Panc1 (cell line): ENCODE measurements around the gene TEPSIN. TPM values are rescaled to one million over a fixed set of nuclear protein-coding genes. Genes with fewer than 3 reads are reported as not detected.

Experiments used
- ATAC-seq: fragments of 200-7000 bp; cut with Tn5 transposase; 2 replicates; pipeline ENCODE4 v1.9.1; 2020; ENCODE audit warnings: mild to moderate bottlenecking, moderate library complexity
- BruUV-seq: library from RNA; stranded (reverse); fragments of 400-500 nt; replicated peaks from 2 replicates; lab custom pipeline; 2021; lab: Mats Ljungman, UMichigan
- CTCF ChIA-PET: fragments of 300-600 bp; sonication (Branson Sonifier 250); formaldehyde crosslinking; loops from one replicate; lab custom pipeline; 2022; ENCODE audit warnings: antibody characterized with exemption; lab: Charles Lee
- POLR2A ChIA-PET: fragments of 300-600 bp; sonication (Branson Sonifier 250); formaldehyde crosslinking; loops from one replicate; lab custom pipeline; 2022; ENCODE audit warnings: antibody characterized with exemption; lab: Charles Lee
- DNase-seq: peaks from one replicate; pipeline ENCODE4 v3.0.0-alpha.2; 2010; ENCODE audit warnings: low read depth, low spot score
- H3K27ac ChIP-seq: 2 replicates; pipeline ENCODE4 v1.5.1; 2011; ENCODE audit warnings: mild to moderate bottlenecking, low read length, inconsistent platforms
- H3K27me3 ChIP-seq: fragments of 200-500 bp; sonication (Bioruptor generic); 2 replicates; pipeline ENCODE4 v1.6.0; 2014; ENCODE audit warnings: low read length, inconsistent platforms; ENCODE audit not compliant: control insufficient read depth, insufficient read depth
- H3K36me3 ChIP-seq: fragments of 200-500 bp; sonication (Bioruptor generic); 2 replicates; pipeline ENCODE4 v1.5.1; 2014; ENCODE audit warnings: inconsistent platforms, mild to moderate bottlenecking, low read length, moderate library complexity; ENCODE audit not compliant: control insufficient read depth, insufficient read depth
- H3K4me1 ChIP-seq: 2 replicates; pipeline ENCODE4 v1.5.1; 2011; ENCODE audit warnings: inconsistent platforms, mild to moderate bottlenecking, low read length, moderate library complexity; ENCODE audit not compliant: control insufficient read depth, insufficient read depth
- H3K4me3 ChIP-seq, 2 experiments: 2 replicates each; pipeline ENCODE4 v1.5.1; 2011 to 2012; ENCODE audit warnings: low read depth in 2 of 2, low read length in 2 of 2, mild to moderate bottlenecking in 2 of 2, inconsistent platforms in 1 of 2, moderate library complexity in 1 of 2
- H3K9me3 ChIP-seq: fragments of 200-500 bp; sonication (Bioruptor generic); 2 replicates; pipeline ENCODE4 v1.5.1; 2014; ENCODE audit warnings: low read depth, mild to moderate bottlenecking, inconsistent platforms, low read length, moderate library complexity; ENCODE audit not compliant: control insufficient read depth, insufficient read depth
- POLR2AphosphoS5 ChIP-seq: IDR thresholded peaks from 2 replicates; pipeline ENCODE4 v1.6.1; 2012; ENCODE audit warnings: mild to moderate bottlenecking, low read depth, low read length, moderate library complexity
- SIN3A ChIP-seq: IDR thresholded peaks from 2 replicates; pipeline ENCODE4 v1.6.1; 2012; ENCODE audit warnings: low read depth, mild to moderate bottlenecking, low read length, moderate library complexity, borderline replicate concordance; ENCODE audit not compliant: insufficient read depth
- TCF7L2 ChIP-seq: IDR thresholded peaks from 2 replicates; pipeline ENCODE4 v1.6.1; 2011; ENCODE audit warnings: mild to moderate bottlenecking, low read depth, low read length, inconsistent platforms
- in situ Hi-C: cut with HindIII; loops from 2 replicates; pipeline ENCODE4 v1.10.0; 2016; ENCODE audit warnings: low sequenced_read_pairs, low pct_unique_long_range_greater_than_20kb
- intact Hi-C: fragments of 100-400 bp; cut with micrococcal nuclease; formaldehyde crosslinking; loops from one replicate; pipeline ENCODE4 v1.10.0; 2022; ENCODE audit not compliant: unreplicated experiment
- total RNA-seq: library from RNA; stranded (reverse); gene quantifications from one replicate; pipeline ENCODE4 v1.2.1, GENCODE V29; 2021; ENCODE audit not compliant: unreplicated experiment
- TF ChIP-seq, protein P1 (sequence below): fragments of 450-650 bp; IDR thresholded peaks from 2 replicates; pipeline ENCODE4 v1.5.1; 2017; ENCODE audit warnings: mild to moderate bottlenecking
- TF ChIP-seq, protein P2 (sequence below), 2 experiments: IDR thresholded peaks; 2 replicates each; pipeline ENCODE4 v1.6.1; 2011 to 2012; ENCODE audit warnings: low read depth in 2 of 2, control low read depth in 1 of 2, low read length in 1 of 2, mild to moderate bottlenecking in 1 of 2, moderate library complexity in 1 of 2; ENCODE audit not compliant: insufficient read depth in 1 of 2

The TEPSIN gene
- total RNA-seq, 1 experiment from 2014 or later, result 44.9 TPM

DNA sequence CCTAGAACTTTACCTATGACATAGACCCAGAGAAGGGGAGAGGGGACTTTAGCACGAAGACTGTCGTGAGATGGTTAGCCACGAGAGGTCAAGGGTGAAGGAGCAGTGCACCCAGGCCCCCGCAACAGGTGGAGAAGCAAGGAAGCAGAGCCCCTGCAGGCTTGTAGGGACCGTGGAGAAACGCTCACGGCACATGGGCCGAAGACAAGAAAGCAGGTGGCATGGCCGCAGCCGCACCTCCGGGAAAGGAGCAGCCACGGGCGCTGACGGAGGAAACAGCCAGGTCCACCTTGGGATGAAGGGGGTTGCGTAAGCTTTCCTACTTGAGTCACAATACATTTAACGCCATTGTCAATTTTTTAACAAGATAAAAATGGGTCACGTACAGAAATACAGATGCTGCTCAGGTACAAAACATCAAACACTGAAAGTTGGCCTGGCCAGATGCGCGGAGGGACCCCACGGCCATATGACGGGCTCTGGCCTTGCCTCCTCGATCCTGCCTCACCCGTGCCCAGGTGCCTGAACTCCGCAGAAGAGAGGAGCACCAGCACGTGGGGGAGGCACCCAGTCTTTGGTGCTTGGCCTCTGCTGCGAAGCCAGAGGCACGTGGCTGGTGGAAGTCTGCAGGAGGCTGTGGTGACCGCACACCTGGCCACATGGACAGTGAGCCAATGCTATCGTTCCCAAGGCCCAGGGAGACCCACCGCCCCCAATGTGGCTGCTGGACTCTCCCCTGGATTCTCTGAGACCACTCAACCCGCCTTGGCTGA, 35.0 kb upstream of the TEPSIN start:
- H3K4me1 ChIP-seq, result no peaks in the 10 kb centered on the region
- in situ Hi-C loops (no loop called here), intact Hi-C loops (no loop called here)
- ChIA-PET CTCF (no interaction called here), POLR2A (no interaction called here)
- ATAC-seq, result no peak
- peaks cover 6% of the 10 kb centered on the region for H3K36me3 ChIP-seq
- BruUV-seq, result no TSS peak
- no peak for DNase-seq
- TF ChIP-seq, protein P1, sequence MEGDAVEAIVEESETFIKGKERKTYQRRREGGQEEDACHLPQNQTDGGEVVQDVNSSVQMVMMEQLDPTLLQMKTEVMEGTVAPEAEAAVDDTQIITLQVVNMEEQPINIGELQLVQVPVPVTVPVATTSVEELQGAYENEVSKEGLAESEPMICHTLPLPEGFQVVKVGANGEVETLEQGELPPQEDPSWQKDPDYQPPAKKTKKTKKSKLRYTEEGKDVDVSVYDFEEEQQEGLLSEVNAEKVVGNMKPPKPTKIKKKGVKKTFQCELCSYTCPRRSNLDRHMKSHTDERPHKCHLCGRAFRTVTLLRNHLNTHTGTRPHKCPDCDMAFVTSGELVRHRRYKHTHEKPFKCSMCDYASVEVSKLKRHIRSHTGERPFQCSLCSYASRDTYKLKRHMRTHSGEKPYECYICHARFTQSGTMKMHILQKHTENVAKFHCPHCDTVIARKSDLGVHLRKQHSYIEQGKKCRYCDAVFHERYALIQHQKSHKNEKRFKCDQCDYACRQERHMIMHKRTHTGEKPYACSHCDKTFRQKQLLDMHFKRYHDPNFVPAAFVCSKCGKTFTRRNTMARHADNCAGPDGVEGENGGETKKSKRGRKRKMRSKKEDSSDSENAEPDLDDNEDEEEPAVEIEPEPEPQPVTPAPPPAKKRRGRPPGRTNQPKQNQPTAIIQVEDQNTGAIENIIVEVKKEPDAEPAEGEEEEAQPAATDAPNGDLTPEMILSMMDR, result no peak
- TF ChIP-seq TCF7L2 (no peak), POLR2AphosphoS5 (no peak)
- TF ChIP-seq, protein P2, sequence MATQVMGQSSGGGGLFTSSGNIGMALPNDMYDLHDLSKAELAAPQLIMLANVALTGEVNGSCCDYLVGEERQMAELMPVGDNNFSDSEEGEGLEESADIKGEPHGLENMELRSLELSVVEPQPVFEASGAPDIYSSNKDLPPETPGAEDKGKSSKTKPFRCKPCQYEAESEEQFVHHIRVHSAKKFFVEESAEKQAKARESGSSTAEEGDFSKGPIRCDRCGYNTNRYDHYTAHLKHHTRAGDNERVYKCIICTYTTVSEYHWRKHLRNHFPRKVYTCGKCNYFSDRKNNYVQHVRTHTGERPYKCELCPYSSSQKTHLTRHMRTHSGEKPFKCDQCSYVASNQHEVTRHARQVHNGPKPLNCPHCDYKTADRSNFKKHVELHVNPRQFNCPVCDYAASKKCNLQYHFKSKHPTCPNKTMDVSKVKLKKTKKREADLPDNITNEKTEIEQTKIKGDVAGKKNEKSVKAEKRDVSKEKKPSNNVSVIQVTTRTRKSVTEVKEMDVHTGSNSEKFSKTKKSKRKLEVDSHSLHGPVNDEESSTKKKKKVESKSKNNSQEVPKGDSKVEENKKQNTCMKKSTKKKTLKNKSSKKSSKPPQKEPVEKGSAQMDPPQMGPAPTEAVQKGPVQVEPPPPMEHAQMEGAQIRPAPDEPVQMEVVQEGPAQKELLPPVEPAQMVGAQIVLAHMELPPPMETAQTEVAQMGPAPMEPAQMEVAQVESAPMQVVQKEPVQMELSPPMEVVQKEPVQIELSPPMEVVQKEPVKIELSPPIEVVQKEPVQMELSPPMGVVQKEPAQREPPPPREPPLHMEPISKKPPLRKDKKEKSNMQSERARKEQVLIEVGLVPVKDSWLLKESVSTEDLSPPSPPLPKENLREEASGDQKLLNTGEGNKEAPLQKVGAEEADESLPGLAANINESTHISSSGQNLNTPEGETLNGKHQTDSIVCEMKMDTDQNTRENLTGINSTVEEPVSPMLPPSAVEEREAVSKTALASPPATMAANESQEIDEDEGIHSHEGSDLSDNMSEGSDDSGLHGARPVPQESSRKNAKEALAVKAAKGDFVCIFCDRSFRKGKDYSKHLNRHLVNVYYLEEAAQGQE (IDR thresholded peaks at IDR 0.05; ENCODE audit: insufficient read depth in 1 of 2, low read depth in 2 of 2, low read length in 1 of 2), result no peak
- no peaks in the 10 kb centered on the region for H3K9me3 ChIP-seq
- no peak overlapping the region for H3K27ac ChIP-seq
- H3K27me3 ChIP-seq, result no peaks in the 10 kb centered on the region
- no peak overlapping the region for H3K4me3 ChIP-seq

DNA sequence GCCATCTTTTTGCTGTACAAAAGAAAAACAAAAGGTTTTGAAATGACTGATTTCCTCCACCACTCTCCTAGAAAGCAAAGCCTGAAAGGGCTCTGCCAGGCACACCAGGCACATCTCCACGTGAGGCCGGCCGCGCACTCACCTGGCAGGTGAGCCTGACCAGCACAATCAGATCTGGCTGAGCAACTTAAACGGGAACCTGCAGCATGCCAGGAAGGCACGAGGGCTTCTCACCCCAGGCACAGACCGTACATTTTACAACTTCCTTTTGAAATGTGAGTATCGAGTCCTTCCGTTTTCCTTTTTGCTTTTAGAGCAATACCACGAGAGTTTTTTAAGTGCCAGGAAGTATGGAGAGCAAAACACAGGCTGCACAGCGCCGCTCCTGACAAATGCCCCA, 33.8 kb upstream of the TEPSIN start:
- Histone ChIP-seq H3K4me3 (no peak overlapping the region), H3K9me3 (no peaks in the 10 kb centered on the region), H3K27ac (no peak overlapping the region), H3K27me3 (no peaks in the 10 kb centered on the region), H3K4me1 (no peaks in the 10 kb centered on the region), H3K36me3 (peaks cover 12% of the 10 kb centered on the region)
- in situ Hi-C loops, result no loop called here
- CTCF ChIA-PET, result no interaction called here
- BruUV-seq, result no TSS peak
- intact Hi-C loops, result no loop called here
- POLR2A ChIA-PET, result no interaction called here
- DNase-seq (no peak), ATAC-seq (no peak)
- TF ChIP-seq SIN3A, result no peak
- TF ChIP-seq, protein P2 (IDR thresholded peaks at IDR 0.05; ENCODE audit: insufficient read depth in 1 of 2, low read depth in 2 of 2, low read length in 1 of 2), result no peak
- no peak for TF ChIP-seq POLR2AphosphoS5
- TF ChIP-seq TCF7L2, result no peak
- TF ChIP-seq, protein P1, result no peak
